ENCODE measurements around the gene HHIP. TPM values are rescaled to one million over a fixed set of nuclear protein-coding genes. Genes with fewer than 3 reads are reported as not detected.

The HHIP gene
- total and polyA plus RNA-seq, 9 of the 15 experiments (the other 6 are each of a cell fraction or from before 2014, with no cell fraction given) = 0.09 TPM; not detected in 8

- H3K9me1 ChIP-seq (ENCODE audit: control insufficient read depth, insufficient read depth, low read length) = no peaks in the 10 kb centered on the region
- no peak overlapping the region for H3K4me2 ChIP-seq (ENCODE audit: insufficient read depth, low read length)
- no peaks in the 10 kb centered on the region for H3K9me3 ChIP-seq (replicated peaks; ENCODE audit: control insufficient read depth, insufficient read depth, low read depth, low read length)
- H3K4me3 ChIP-seq = no peak overlapping the region
- no peaks in the 10 kb centered on the region for H4K20me1 ChIP-seq (replicated peaks; ENCODE audit: control insufficient read depth, insufficient read depth, low read length)
- POLR2A ChIA-PET = no interaction called here
- H2AFZ ChIP-seq (ENCODE audit: low read depth, low read length) = no peak overlapping the region
- H3K27me3 ChIP-seq (ENCODE audit: control insufficient read depth in 2 of 2, insufficient read depth in 2 of 2, low read length in 2 of 2) = no peaks in the 10 kb centered on the region
- no peaks in the 10 kb centered on the region for H3K36me3 ChIP-seq (ENCODE audit: control insufficient read depth, insufficient read depth, low read length)
- H3K79me2 ChIP-seq (ENCODE audit: control insufficient read depth, insufficient read depth, low read length) = no peaks in the 10 kb centered on the region
- CTCF ChIA-PET (ENCODE audit: low intra/inter-chr PET ratio) = interaction anchor here (0.6 kb wide), 1 partner anchor 1324 kb away, joined by 3 read pairs; no protein-coding TSS in a partner anchor
- in situ Hi-C loops (cut with MboI) (no loop called here), intact Hi-C loops (cut with micrococcal nuclease) (no loop called here)
- no peak overlapping the region for H3K27ac ChIP-seq (ENCODE audit: extremely low read depth, low read depth, low read length)
- H3K9ac ChIP-seq (ENCODE audit: insufficient read depth in 1 of 2, low read depth in 2 of 2, low read length in 2 of 2) = no peak overlapping the region
- DNase-seq (ENCODE audit: extremely low read depth in 1 of 4, low spot score in 3 of 4) (no peak), FAIRE-seq (no peak), ATAC-seq (no peak)
- H3K4me1 ChIP-seq (replicated peaks in 1 of 2; ENCODE audit: control insufficient read depth in 2 of 2, insufficient read depth in 2 of 2, low read length in 2 of 2) = no peaks in the 10 kb centered on the region
- no TSS peak for BruUV-seq (replicated peaks)
- TF ChIP-seq RUNX1 (IDR thresholded peaks at IDR 0.05; ENCODE audit: low read depth) = no peak
- TF ChIP-seq RHOXF2B (CRISPR knock-in tag; conservative IDR thresholded peaks at IDR 0.05) = no peak
- TF ChIP-seq E2F4 (CRISPR knock-in tag; IDR thresholded peaks at IDR 0.05; ENCODE audit: low read depth) = no peak
- no peak for TF ChIP-seq ZBTB40 (IDR thresholded peaks at IDR 0.05)
- TF ChIP-seq ZBTB40 (CRISPR knock-in tag; IDR thresholded peaks at IDR 0.05) = no peak
- TF ChIP-seq ZNF77 (CRISPR knock-in tag; IDR thresholded peaks at IDR 0.05) = no peak
- no peak for TF ChIP-seq HDAC8 (tag; IDR thresholded peaks at IDR 0.05)
- TF ChIP-seq MITF (IDR thresholded peaks at IDR 0.05) = no peak
- no peak for TF ChIP-seq HDGF (IDR thresholded peaks at IDR 0.05)
- TF ChIP-seq SMAD4 (CRISPR knock-in tag; conservative IDR thresholded peaks at IDR 0.05) = no peak
- no peak for TF ChIP-seq CREB3 (tag; conservative IDR thresholded peaks at IDR 0.05; ENCODE audit: low read depth)
- TF ChIP-seq ZNF347 (CRISPR knock-in tag; IDR thresholded peaks at IDR 0.05; ENCODE audit: low read depth) = no peak
Measured at GRCh38 chr4:144696376-144696775, 50.4 kb downstream of the HHIP start.
